IMR-90 (cell line): ENCODE data around the gene GPR142. TPM values are rescaled to one million over a fixed set of nuclear protein-coding genes. Genes with fewer than 3 reads are reported as not detected.

Experiments
- ATAC-seq: fragments of 200-7000 bp; cut with Tn5 transposase; 2 replicates; pipeline ENCODE4 v1.9.1; 2020; ENCODE audit warnings: low read depth, mild to moderate bottlenecking, moderate library complexity
- BruUV-seq: library from RNA; stranded (reverse); fragments of 400-500 nt; replicated peaks from 2 replicates; lab custom pipeline; 2021; lab: Mats Ljungman, UMichigan
- CTCF ChIA-PET: fragments of 300-600 bp; formaldehyde crosslinking; extraction: SDS; loops from one replicate; lab custom pipeline; 2021; ENCODE audit warnings: antibody characterized with exemption; lab: Yijun Ruan, JAX
- POLR2A ChIA-PET: fragments of 300-600 bp; sonication (Branson Sonifier 250); formaldehyde crosslinking; loops from one replicate; lab custom pipeline; 2022; ENCODE audit warnings: antibody characterized with exemption; ENCODE audit not compliant: unreplicated experiment; lab: Charles Lee
- DNase-seq: peaks from one replicate; pipeline ENCODE4 v3.0.0; 2013
- H2AFZ ChIP-seq: replicated peaks from 2 replicates; pipeline ENCODE3; 2013; ENCODE audit warnings: low read length, mild to moderate bottlenecking; ENCODE audit not compliant: poor library complexity
- H2AK5ac ChIP-seq: 2 replicates; pipeline ENCODE4 v1.6.1; 2013; ENCODE audit warnings: low read depth, low read length, inconsistent platforms
- H2AK9ac ChIP-seq: replicated peaks from 2 replicates; pipeline ENCODE3; 2013; ENCODE audit warnings: mild to moderate bottlenecking, low read depth, low read length, moderate library complexity; ENCODE audit not compliant: poor library complexity
- H2BK120ac ChIP-seq: 2 replicates; pipeline ENCODE4 v1.6.1; 2013; ENCODE audit warnings: low read depth, low read length, inconsistent platforms
- H2BK15ac ChIP-seq: 3 replicates; pipeline ENCODE4 v1.6.1; 2013; ENCODE audit warnings: low read depth, low read length, inconsistent platforms
- H2BK20ac ChIP-seq: 2 replicates; pipeline ENCODE4 v1.6.1; 2013; ENCODE audit warnings: low read depth, mild to moderate bottlenecking, inconsistent platforms, low read length, moderate library complexity
- H2BK5ac ChIP-seq: 2 replicates; pipeline ENCODE4 v1.6.1; 2013; ENCODE audit warnings: mild to moderate bottlenecking, low read depth, low read length, inconsistent platforms; ENCODE audit not compliant: poor library complexity, severe bottlenecking
- H3K14ac ChIP-seq: replicated peaks from 2 replicates; pipeline ENCODE4 v1.6.1; 2013; ENCODE audit warnings: low read depth, low read length, inconsistent platforms
- H3K18ac ChIP-seq: 2 replicates; pipeline ENCODE4 v1.6.1; 2013; ENCODE audit warnings: low read depth, low read length, control low read depth
- H3K23ac ChIP-seq: 2 replicates; pipeline ENCODE4 v1.6.1; 2013; ENCODE audit warnings: low read depth, low read length, inconsistent platforms
- H3K27ac ChIP-seq: 2 replicates; pipeline ENCODE4 v1.5.1; 2013; ENCODE audit warnings: mild to moderate bottlenecking, control low read depth, low read length; ENCODE audit not compliant: insufficient read depth
- H3K27me3 ChIP-seq: 2 replicates; pipeline ENCODE4 v1.6.1; 2013; ENCODE audit warnings: low read length; ENCODE audit not compliant: control insufficient read depth, insufficient read depth
- H3K36me3 ChIP-seq: 2 replicates; pipeline ENCODE4 v1.6.1; 2013; ENCODE audit warnings: low read length, mixed read lengths; ENCODE audit not compliant: control insufficient read depth, insufficient read depth
- H3K4ac ChIP-seq: 2 replicates; pipeline ENCODE4 v1.6.1; 2013; ENCODE audit warnings: low read depth, low read length, inconsistent platforms
- H3K4me1 ChIP-seq: 2 replicates; pipeline ENCODE4 v1.6.1; 2013; ENCODE audit warnings: low read length, mixed read lengths; ENCODE audit not compliant: control insufficient read depth, insufficient read depth
- H3K4me2 ChIP-seq: 2 replicates; pipeline ENCODE4 v1.6.1; 2013; ENCODE audit warnings: low read depth, mild to moderate bottlenecking, control low read depth, low read length, moderate library complexity
- H3K4me3 ChIP-seq: 2 replicates; pipeline ENCODE4 v1.5.1; 2013; ENCODE audit warnings: low read depth, mild to moderate bottlenecking, control low read depth, low read length, moderate library complexity; ENCODE audit not compliant: insufficient read depth
- H3K56ac ChIP-seq: 2 replicates; pipeline ENCODE4 v1.6.1; 2013; ENCODE audit warnings: low read length, inconsistent platforms; ENCODE audit not compliant: insufficient read depth; ENCODE audit errors: extremely low read depth
- H3K79me1 ChIP-seq, 2 experiments: 2 replicates each; pipeline ENCODE4 v1.6.1; 2013; ENCODE audit warnings: low read length in 2 of 2, inconsistent platforms in 1 of 2, low read depth in 1 of 2
- H3K9ac ChIP-seq: 2 replicates; pipeline ENCODE4 v1.6.1; 2013; ENCODE audit warnings: low read depth, low read length, control low read depth
- H3K9me1 ChIP-seq: 2 replicates; pipeline ENCODE4 v1.6.1; 2013; ENCODE audit warnings: low read length, inconsistent platforms; ENCODE audit not compliant: insufficient read depth
- H3K9me3 ChIP-seq: 2 replicates; pipeline ENCODE4 v1.6.1; 2013; ENCODE audit warnings: low read length; ENCODE audit not compliant: control insufficient read depth, insufficient read depth
- H4K20me1 ChIP-seq: 2 replicates; pipeline ENCODE4 v1.6.1; 2013; ENCODE audit warnings: low read length, inconsistent platforms; ENCODE audit not compliant: insufficient read depth
- H4K5ac ChIP-seq: 2 replicates; pipeline ENCODE4 v1.6.1; 2013; ENCODE audit warnings: mild to moderate bottlenecking, low read depth, low read length, control low read depth
- H4K8ac ChIP-seq, 2 experiments: 2 replicates each; pipeline ENCODE4 v1.6.1; 2013; ENCODE audit warnings: low read depth in 2 of 2, low read length in 2 of 2, control low read depth in 1 of 2, inconsistent platforms in 1 of 2
- H4K91ac ChIP-seq: 2 replicates; pipeline ENCODE4 v1.6.1; 2013; ENCODE audit warnings: low read depth, low read length, inconsistent platforms; ENCODE audit not compliant: insufficient read depth
- CTCF ChIP-seq: conservative IDR thresholded peaks from 2 replicates; pipeline ENCODE4 v1.5.1; 2012; ENCODE audit warnings: mild to moderate bottlenecking, low read depth, low read length, improper control_type of control experiment
- FOS ChIP-seq: fragments of 150-350 bp; IDR thresholded peaks from 2 replicates; pipeline ENCODE4 v1.6.1; 2016; ENCODE audit warnings: low read depth, low read length
- MAFK ChIP-seq: IDR thresholded peaks from 2 replicates; pipeline ENCODE4 v1.6.1; 2012; ENCODE audit warnings: low read depth, low read length, improper control_type of control experiment
- MXI1 ChIP-seq: IDR thresholded peaks from 2 replicates; pipeline ENCODE4 v1.6.1; 2012; ENCODE audit warnings: low read depth, mild to moderate bottlenecking, low read length, moderate library complexity, borderline replicate concordance
- RAD21 ChIP-seq: IDR thresholded peaks from 2 replicates; pipeline ENCODE4 v1.6.1; 2012; ENCODE audit warnings: low read length, improper control_type of control experiment
- RFX5 ChIP-seq: IDR thresholded peaks from 2 replicates; pipeline ENCODE4 v1.8.0; 2012; ENCODE audit warnings: low read depth, mild to moderate bottlenecking, low read length, moderate library complexity
- WGBS, 2 experiments: methylation state at CpG; one replicate each; pipeline versions ENCODE4 v1.1.5 to v1.1.7; 2013; ENCODE audit warnings: missing lambda C conversion rate in 2 of 2; ENCODE audit not compliant: insufficient read length in 1 of 2; ENCODE audit errors: extremely low coverage in 2 of 2; 5-methylcytosine and 5-hydroxymethylcytosine counted together
- dilution Hi-C: fragments of 300-500 bp; cut with HindIII; formaldehyde crosslinking; loops from one replicate; pipeline ENCODE4 v1.14.3; 2018; ENCODE audit warnings: low sequenced_read_pairs; ENCODE audit not compliant: unreplicated experiment
- in situ Hi-C: fragments of 300-500 bp; cut with MboI; formaldehyde crosslinking; loops from 3 replicates; pipeline ENCODE4 v1.14.3; 2019; ENCODE audit warnings: low sequenced_read_pairs, inconsistent platforms, mixed read lengths
- intact Hi-C: fragments of 100-400 bp; cut with micrococcal nuclease; formaldehyde crosslinking; loops from 2 replicates; pipeline ENCODE4 v1.10.0; 2022
- polyA plus RNA-seq, 3 experiments: library from polyadenylated mRNA; depleted of rRNA; stranded (reverse); fragments of >200 nt; gene quantifications; 2 replicates each; pipeline ENCODE4 v1.2.3, GENCODE V29; 2012; ENCODE audit warnings: low replicate concordance in 1 of 3
- total RNA-seq: library from RNA; depleted of rRNA; stranded (reverse); fragments of >200 nt; gene quantifications from 2 replicates; pipeline ENCODE4 v1.2.3, GENCODE V29; 2012
- TF ChIP-seq, protein P1 (sequence below): fragments of 150-350 bp; IDR thresholded peaks from 2 replicates; pipeline ENCODE4 v1.6.1; 2017; ENCODE audit warnings: mild to moderate bottlenecking, antibody characterized with exemption, low read length, low read depth

Gene GPR142
- total and polyA plus RNA-seq, 2 of the 4 experiments (the other 2 are of a cell fraction): not detected

DNA sequence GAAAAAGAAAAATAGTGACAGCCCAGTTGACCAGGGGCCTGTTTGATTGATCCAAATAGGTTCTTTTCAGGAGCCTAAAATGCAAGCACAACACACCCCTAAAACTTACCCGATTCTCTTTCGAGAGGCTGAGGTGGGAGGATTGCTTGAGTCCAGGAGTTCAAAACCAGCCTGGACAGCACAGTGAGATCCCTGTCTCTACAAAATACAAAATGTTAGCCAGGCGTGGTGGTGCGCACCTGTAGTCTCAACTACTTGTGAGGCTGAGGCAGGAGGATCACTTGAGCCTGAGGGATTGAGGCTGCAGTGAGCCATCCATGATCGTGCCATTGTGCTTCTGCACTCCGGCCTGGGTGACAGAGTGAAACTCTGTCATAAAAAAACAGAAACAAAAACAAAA, 42.8 kb upstream of the GPR142 start:
- no peaks in the 10 kb centered on the region for H3K36me3 ChIP-seq
- ATAC-seq: no peak
- no peaks in the 10 kb centered on the region for H4K20me1 ChIP-seq
- no peak overlapping the region for H4K8ac ChIP-seq
- H2BK120ac ChIP-seq: no peak overlapping the region
- H4K91ac ChIP-seq: no peak overlapping the region
- BruUV-seq: no TSS peak
- peaks cover 2% of the 10 kb centered on the region; the same call in 1 of the 2 replicates for H3K9me3 ChIP-seq
- ChIA-PET POLR2A (no interaction called here), CTCF (no interaction called here)
- no peak overlapping the region for H2AK5ac ChIP-seq
- H3K4me2 ChIP-seq: no peak overlapping the region
- H2BK5ac ChIP-seq: no peak overlapping the region
- no peak overlapping the region for H3K14ac ChIP-seq
- H3K79me1 ChIP-seq: no peaks in the 10 kb centered on the region
- no peak overlapping the region for H3K18ac ChIP-seq
- H3K27me3 ChIP-seq: peaks cover 8% of the 10 kb centered on the region
- in situ Hi-C loops (no loop called here), dilution Hi-C loops (no loop called here), intact Hi-C loops (no loop called here)
- no CpG with 5 or more reads among the region's 6 CpGs for WGBS, 2 experiments
- no peak overlapping the region for H2AFZ ChIP-seq
- no peak overlapping the region for H3K27ac ChIP-seq
- H4K5ac ChIP-seq: no peak overlapping the region
- H3K4me3 ChIP-seq: no peak overlapping the region
- no peaks in the 10 kb centered on the region for H3K9me1 ChIP-seq
- no peak overlapping the region for H3K56ac ChIP-seq
- no peak overlapping the region for H3K23ac ChIP-seq
- TF ChIP-seq MXI1: no peak
- TF ChIP-seq, protein P1, sequence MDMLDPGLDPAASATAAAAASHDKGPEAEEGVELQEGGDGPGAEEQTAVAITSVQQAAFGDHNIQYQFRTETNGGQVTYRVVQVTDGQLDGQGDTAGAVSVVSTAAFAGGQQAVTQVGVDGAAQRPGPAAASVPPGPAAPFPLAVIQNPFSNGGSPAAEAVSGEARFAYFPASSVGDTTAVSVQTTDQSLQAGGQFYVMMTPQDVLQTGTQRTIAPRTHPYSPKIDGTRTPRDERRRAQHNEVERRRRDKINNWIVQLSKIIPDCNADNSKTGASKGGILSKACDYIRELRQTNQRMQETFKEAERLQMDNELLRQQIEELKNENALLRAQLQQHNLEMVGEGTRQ: no peak
- no peak for TF ChIP-seq RAD21
- no peak for TF ChIP-seq RFX5
- TF ChIP-seq MAFK: no peak
- no peak for TF ChIP-seq FOS
- TF ChIP-seq CTCF: no peak
- H3K4ac ChIP-seq: no peak overlapping the region
- no peaks in the 10 kb centered on the region for H3K4me1 ChIP-seq
- no peak overlapping the region for H3K9ac ChIP-seq
- H2BK15ac ChIP-seq: no peak overlapping the region
- H2AK9ac ChIP-seq: no peak overlapping the region
- H2BK20ac ChIP-seq: no peak overlapping the region
- no peak for DNase-seq
